Skin epidermis (tissue), 12 donors: ENCODE data around the gene INTS7.

Experiments used
- H3K27ac ChIP-seq, 21 experiments: fragments of 200-600 bp; sonication (generic) in 11 of 21; one replicate each; pipeline ENCODE4 v1.5.0; 2020; ENCODE audit warnings: mild to moderate bottlenecking in 3 of 21, inconsistent platforms in 2 of 21, moderate library complexity in 2 of 21
- H3K4me3 ChIP-seq, 7 experiments: fragments of 200-600 bp; sonication (generic) in 2 of 7; one replicate each; pipeline ENCODE4 v1.5.0; 2020; ENCODE audit warnings: inconsistent platforms in 2 of 7, mild to moderate bottlenecking in 2 of 7, moderate library complexity in 1 of 7

INTS7 gene

GRCh38 chr1:211912844-211913432 is 122.4 kb downstream of the INTS7 start:
- no peak overlapping the region for H3K27ac ChIP-seq
- H3K4me3 ChIP-seq: no peak overlapping the region

- no peak overlapping the region for H3K27ac ChIP-seq
These were observed 123.3 kb downstream of the INTS7 start for GRCh38 chr1:211912038-211912437.

DNA sequence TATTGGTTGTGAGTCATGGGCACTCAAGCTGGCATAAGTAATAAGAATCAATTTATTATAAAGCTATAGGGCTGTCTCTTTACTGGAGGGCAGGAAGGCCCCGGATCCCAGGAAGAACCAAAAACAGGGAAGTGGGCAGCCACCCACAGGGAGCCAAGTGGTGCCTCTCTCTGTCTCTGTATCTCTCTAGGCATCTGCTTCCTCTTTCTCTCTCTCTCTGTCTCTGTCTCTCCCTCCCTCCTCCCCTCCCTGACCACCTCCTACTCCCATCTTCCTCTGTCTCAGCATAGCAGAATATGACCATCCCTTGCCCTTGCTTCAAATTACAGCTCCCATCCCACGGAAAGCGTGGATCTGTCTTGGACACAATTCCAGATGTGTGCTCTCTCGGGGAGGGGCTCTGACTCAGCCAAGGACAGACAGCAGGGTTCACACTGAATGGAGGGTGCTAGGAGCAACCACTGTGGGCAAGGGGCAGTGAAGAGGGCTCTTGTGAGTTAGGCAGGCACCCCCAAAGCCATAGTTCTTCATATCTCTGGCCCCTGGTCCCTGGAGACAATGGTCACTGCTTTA is 124.4 kb downstream of the INTS7 start:
- H3K27ac ChIP-seq: peak overlapping the region in 1 of 21 experiments; percentile 1
- H3K4me3 ChIP-seq: no peak overlapping the region

More at GRCh38 chr1:211912038-211912437, 123.3 kb downstream of the INTS7 start:
- H3K4me3 ChIP-seq: no peak overlapping the region

GRCh38 chr1:211910113-211910884 is 125.1 kb downstream of the INTS7 start:
- Histone ChIP-seq H3K27ac (no peak overlapping the region), H3K4me3 (no peak overlapping the region)

- no peak overlapping the region for H3K4me3 ChIP-seq
- H3K27ac ChIP-seq: no peak overlapping the region
These were observed 126.0 kb downstream of the INTS7 start for GRCh38 chr1:211909395-211909794.

GRCh38 chr1:211908951-211909350 is 126.4 kb downstream of the INTS7 start:
- H3K4me3 ChIP-seq: no peak overlapping the region

GRCh38 chr1:211908453-211908852 is 126.9 kb downstream of the INTS7 start:
- H3K4me3 ChIP-seq: no peak overlapping the region
- no peak overlapping the region for H3K27ac ChIP-seq

More at GRCh38 chr1:211908951-211909350, 126.4 kb downstream of the INTS7 start:
- H3K27ac ChIP-seq: no peak overlapping the region

GRCh38 chr1:211903490-211904245 is 131.7 kb downstream of the INTS7 start:
- H3K27ac ChIP-seq: no peak overlapping the region

GRCh38 chr1:211902624-211903291 is 132.6 kb downstream of the INTS7 start:
- H3K4me3 ChIP-seq: no peak overlapping the region
- H3K27ac ChIP-seq: no peak overlapping the region

More at GRCh38 chr1:211903490-211904245, 131.7 kb downstream of the INTS7 start:
- H3K4me3 ChIP-seq: no peak overlapping the region

DNA sequence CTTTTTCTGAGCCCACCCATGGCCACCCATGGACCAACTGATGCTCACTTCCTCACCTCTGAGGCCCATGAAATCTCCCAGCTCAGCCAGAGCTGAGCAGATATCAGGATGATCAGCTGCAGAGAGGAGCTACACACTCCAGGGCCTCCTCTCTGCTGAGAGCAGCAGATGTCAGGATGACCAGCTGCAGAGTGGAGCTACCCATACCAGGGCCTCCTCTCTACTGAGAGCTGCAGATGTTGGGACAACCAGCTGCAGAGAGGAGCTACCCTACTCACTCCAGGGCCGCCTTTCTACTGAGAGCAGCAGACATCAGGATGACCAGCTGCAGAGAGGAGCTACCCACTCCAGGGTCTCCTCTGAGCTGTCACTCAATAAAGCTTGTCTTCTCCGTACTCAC is 133.4 kb downstream of the INTS7 start:
- H3K4me3 ChIP-seq: no peak overlapping the region
- no peak overlapping the region for H3K27ac ChIP-seq

- Histone ChIP-seq H3K27ac (no peak overlapping the region), H3K4me3 (no peak overlapping the region)
These were observed 134.9 kb downstream of the INTS7 start for GRCh38 chr1:211900441-211900840.

DNA sequence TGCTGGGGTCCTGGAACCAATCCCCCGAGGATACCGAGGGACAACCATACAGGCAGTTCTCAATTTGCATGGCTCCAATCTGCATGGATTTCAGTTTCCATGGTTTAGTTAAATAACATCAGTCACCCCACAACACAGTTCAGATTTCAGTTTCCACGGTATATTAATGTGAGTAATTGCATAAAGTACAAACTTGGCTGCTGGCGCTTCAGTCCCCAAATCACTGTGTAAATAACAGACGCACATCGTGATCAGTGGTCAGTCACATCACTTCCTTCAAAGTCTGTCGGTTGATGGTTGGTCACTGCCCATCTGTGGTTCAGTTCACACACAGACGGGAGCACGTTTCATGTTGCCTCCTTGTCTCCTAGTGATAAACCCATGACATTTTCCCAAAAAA is 138.4 kb downstream of the INTS7 start:
- Histone ChIP-seq H3K4me3 (no peak overlapping the region), H3K27ac (no peak overlapping the region)

DNA sequence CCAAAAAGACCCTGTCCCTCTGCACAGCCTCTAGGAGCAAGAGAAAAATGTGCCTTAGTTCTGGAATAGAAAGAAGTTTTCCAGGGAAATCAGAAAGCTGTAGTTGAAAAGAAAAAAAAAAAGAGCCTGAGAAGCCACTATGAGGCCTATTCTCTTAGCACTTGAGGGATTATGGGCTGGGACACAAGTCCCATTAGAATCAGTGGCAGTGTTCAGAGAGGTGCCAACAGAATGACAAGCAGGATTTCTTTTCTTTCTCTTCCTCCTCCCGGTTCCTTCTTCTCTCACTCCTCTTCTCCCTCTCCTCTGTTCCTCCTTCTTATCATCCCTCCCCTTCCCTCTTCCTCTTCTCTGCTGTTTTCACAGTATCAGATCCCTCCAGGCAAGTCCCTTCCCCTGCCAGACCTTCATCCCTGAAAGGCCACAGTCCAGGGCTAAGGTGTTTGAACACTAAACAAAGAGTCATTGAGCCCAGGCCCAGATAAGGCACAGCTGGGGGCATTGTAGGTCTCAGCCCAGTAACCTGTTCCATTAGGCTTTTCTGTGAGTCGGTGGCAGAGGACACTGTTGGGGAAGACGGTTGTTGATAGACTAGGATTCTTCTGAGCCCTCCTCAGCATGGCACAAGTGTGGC is 140.1 kb downstream of the INTS7 start:
- H3K4me3 ChIP-seq: no peak overlapping the region
- no peak overlapping the region for H3K27ac ChIP-seq

DNA sequence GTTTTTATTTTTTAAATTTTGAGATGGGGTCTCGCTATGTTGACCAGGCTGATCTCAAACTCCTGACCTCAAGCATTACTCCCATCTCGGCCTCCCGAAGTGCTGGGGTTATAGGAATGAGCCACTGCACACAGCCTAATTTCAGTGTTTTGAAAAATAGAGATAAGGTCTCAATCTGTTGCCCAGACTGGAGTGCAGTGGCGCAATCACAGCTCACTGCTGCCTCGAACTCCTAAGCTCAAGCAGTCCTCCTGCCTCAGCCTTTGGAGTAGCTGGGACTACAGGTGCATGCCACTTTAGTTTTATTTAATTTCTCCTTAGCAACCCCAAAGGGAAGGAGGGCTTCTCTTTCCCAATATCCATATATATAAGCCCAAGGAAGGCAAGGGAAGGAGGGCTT is 141.0 kb downstream of the INTS7 start:
- Histone ChIP-seq H3K4me3 (no peak overlapping the region), H3K27ac (no peak overlapping the region)

GRCh38 chr1:211893260-211893659 is 142.1 kb downstream of the INTS7 start:
- Histone ChIP-seq H3K4me3 (no peak overlapping the region), H3K27ac (no peak overlapping the region)

DNA sequence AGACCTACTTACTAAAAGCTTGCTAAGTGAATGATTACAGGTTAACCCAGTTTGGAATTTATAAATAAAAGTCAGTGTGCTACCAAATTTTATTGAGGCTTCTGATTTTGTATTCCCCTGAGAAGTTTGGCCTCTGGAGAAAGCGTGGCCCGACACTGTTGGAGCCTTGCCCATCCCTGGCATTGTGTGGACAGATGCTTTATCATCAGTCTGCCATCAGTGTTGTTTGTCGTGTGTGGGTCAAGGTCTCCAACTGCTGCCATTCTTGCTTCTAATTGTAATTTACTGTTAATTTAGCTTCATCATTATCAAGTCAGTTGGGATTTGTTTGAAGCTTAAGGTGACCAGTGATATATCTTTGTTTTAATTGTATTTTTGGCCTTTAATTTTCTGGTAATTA is 142.8 kb downstream of the INTS7 start:
- H3K4me3 ChIP-seq: no peak overlapping the region
- H3K27ac ChIP-seq: no peak overlapping the region

DNA sequence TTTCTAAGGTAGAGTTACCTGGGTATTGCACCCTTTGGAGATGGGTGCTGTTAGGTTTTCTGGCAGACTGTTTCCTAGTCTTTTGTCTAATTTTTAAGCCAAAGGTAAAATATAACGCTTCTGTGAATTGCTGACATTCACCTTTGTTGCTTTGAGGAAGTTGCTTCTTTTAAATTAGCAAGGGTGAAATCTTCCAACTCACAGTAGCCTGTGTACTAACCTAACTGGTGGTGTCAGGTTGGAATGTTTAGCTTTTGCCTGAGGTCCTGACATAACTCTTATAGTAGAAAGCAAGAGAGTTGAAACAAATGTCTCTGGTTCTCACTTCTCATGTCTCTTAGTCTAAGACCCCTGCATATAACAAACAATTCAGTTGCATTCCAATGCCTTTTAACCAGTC is 143.6 kb downstream of the INTS7 start:
- Histone ChIP-seq H3K4me3 (no peak overlapping the region), H3K27ac (no peak overlapping the region)
